ENCODE data around the gene CUL4A. TPM values are rescaled to one million over a fixed set of nuclear protein-coding genes. Genes with fewer than 3 reads are reported as not detected.
A peak's percentile ranks its signal among the peaks of the same experiment; 100 is the strongest.
"Not testable (repeated sequence)": the region's sequence is repeated elsewhere in the genome, so short reads cannot be mapped to it uniquely, and the experiment has no call there.

Gene CUL4A
- total RNA-seq (2014; rRNA removed; shearing (Covaris generic)), result 109 and 118 TPM in 2 replicates

GRCh38 chr13:113209336-113209758 is at the start of gene CUL4A:
TSS of gene CUL4A (plus strand) at chr13:113209613. CDS start at chr13:113209628, 15 bp downstream.
- peak; percentile 95 for DNase-seq
- Histone ChIP-seq H3K27me3 (ENCODE audit: control insufficient read depth, insufficient read depth, low read length) (no peaks in the 10 kb centered on the region), H3K36me3 (replicated peaks; ENCODE audit: control insufficient read depth, insufficient read depth, low read length) (peaks cover 5% of the 10 kb centered on the region), H3K4me3 (ENCODE audit: insufficient read depth, low read depth, low read length) (peak within 1 kb of the TSS; percentile 91)

GRCh38 chr13:113159701-113160100 is 49.7 kb upstream of the CUL4A start:
- H3K4me3 ChIP-seq (ENCODE audit: insufficient read depth, low read depth, low read length), result no peak overlapping the region

DNA sequence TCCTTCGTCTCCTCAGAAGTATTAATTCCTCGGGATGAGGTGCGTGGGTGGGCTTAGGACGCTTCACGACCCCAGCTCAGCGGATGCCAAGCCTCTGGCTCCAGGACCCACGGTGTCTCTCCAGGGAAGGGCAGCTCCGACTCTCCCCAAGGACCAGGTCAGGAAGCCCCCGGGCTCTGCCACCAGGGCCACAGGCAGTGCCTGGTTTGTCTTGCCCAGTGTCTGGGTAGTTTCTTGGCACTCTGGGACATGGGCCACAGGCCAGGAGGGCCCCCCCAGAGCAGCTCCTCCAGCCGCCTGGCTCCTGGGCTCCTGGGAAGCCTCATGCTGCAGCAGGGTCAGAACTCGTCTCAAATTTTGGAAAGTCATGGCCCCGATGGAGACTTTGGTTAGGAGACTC is 48.4 kb upstream of the CUL4A start:
- H3K4me3 ChIP-seq (ENCODE audit: insufficient read depth, low read depth, low read length), result no peak overlapping the region
- no peak for DNase-seq
- H3K27me3 ChIP-seq (ENCODE audit: control insufficient read depth, insufficient read depth, low read length), result no peaks in the 10 kb centered on the region; the same call in 1 of the 2 replicates
- H3K36me3 ChIP-seq (replicated peaks; ENCODE audit: control insufficient read depth, insufficient read depth, low read length), result no peaks in the 10 kb centered on the region

More at GRCh38 chr13:113159701-113160100, 49.7 kb upstream of the CUL4A start:
- Histone ChIP-seq H3K27me3 (ENCODE audit: control insufficient read depth, insufficient read depth, low read length) (no peaks in the 10 kb centered on the region; the same call in 1 of the 2 replicates), H3K36me3 (replicated peaks; ENCODE audit: control insufficient read depth, insufficient read depth, low read length) (no peaks in the 10 kb centered on the region)
- peak; percentile 73 for DNase-seq

- no peaks in the 10 kb centered on the region; the same call in 1 of the 2 replicates for H3K27me3 ChIP-seq (ENCODE audit: control insufficient read depth, insufficient read depth, low read length)
- H3K4me3 ChIP-seq (ENCODE audit: insufficient read depth, low read depth, low read length), result no peak overlapping the region
- H3K36me3 ChIP-seq (replicated peaks; ENCODE audit: control insufficient read depth, insufficient read depth, low read length), result no peaks in the 10 kb centered on the region
- no peak for DNase-seq
These were observed 48.0 kb upstream of the CUL4A start for GRCh38 chr13:113161433-113161832.

DNA sequence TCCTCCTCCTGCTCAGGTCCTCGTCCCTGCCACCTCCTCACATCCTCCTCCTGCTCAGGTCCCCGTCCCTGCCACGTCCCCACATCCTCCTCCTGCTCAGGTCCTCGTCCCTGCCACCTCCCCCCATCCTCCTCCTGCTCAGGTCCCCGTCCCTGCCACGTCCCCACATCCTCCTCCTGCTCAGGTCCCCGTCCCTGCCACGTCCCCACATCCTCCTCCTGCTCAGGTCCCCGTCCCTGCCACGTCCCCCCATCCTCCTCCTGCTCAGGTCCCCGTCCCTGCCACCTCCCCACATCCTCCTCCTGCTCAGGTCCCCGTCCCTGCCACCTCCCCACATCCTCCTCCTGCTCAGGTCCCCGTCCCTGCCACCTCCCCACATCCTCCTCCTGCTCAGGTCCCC is 47.4 kb upstream of the CUL4A start:
- H3K4me3 ChIP-seq (ENCODE audit: insufficient read depth, low read depth, low read length); DNase-seq; H3K36me3 ChIP-seq (replicated peaks; ENCODE audit: control insufficient read depth, insufficient read depth, low read length); H3K27me3 ChIP-seq (ENCODE audit: control insufficient read depth, insufficient read depth, low read length): not testable (repeated sequence)

- Histone ChIP-seq H3K36me3 (replicated peaks; ENCODE audit: control insufficient read depth, insufficient read depth, low read length) (no peaks in the 10 kb centered on the region), H3K4me3 (ENCODE audit: insufficient read depth, low read depth, low read length) (no peak overlapping the region)
- DNase-seq, result peak; percentile 79
These were observed 46.4 kb upstream of the CUL4A start for GRCh38 chr13:113162783-113163685.

DNA sequence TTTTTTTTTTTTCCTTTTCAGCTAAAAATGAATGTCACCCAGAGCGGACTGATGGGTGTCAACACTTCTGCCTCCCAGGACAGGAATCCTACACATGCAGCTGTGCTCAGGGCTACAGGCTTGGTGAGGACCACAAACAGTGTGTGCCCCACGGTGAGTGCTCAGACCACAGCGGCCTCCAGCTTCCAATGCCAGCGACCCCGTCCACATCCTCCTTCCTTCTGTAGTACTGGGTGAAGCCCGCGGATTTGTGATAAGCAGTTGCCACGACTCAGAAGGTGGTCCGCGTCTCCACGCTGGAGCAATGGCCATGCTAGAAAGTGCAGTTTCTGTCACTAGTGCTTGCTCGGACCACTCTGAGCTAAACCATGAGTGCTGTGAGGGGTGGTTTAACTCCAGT is 44.9 kb upstream of the CUL4A start:
- H3K27me3 ChIP-seq (ENCODE audit: control insufficient read depth, insufficient read depth, low read length), result no peaks in the 10 kb centered on the region; the same call in 1 of the 2 replicates
- DNase-seq, result no peak
- H3K4me3 ChIP-seq (ENCODE audit: insufficient read depth, low read depth, low read length), result no peak overlapping the region
- H3K36me3 ChIP-seq (replicated peaks; ENCODE audit: control insufficient read depth, insufficient read depth, low read length), result peaks cover under 1% of the 10 kb centered on the region; the same call in 1 of the 2 replicates

More at GRCh38 chr13:113162783-113163685, 46.4 kb upstream of the CUL4A start:
- no peaks in the 10 kb centered on the region; the same call in 1 of the 2 replicates for H3K27me3 ChIP-seq (ENCODE audit: control insufficient read depth, insufficient read depth, low read length)

DNA sequence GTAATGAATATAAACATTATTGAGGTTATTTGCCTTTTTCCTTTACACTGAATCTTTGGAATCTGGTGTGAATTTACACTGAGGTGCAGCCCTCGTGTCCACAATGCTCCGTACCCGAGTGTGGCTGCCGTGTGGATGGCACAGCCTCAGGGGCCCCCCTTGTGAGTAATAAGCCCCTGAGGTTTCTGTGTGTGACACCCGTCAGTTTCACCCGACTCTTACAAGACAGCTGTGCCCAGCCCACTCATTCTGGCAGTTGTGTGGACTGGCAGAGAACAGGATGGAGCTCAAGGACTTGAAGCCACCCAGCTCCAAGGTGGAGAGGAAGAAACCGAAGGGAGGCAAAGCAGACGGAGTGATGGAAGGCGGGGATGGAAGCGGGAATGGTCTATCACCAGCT is 43.1 kb upstream of the CUL4A start:
- DNase-seq, result no peak

GRCh38 chr13:113166681-113167080 is 42.7 kb upstream of the CUL4A start:
- H3K4me3 ChIP-seq (ENCODE audit: insufficient read depth, low read depth, low read length), result no peak overlapping the region
- no peaks in the 10 kb centered on the region; the same call in 1 of the 2 replicates for H3K27me3 ChIP-seq (ENCODE audit: control insufficient read depth, insufficient read depth, low read length)
- DNase-seq, result no peak
- peaks cover 5% of the 10 kb centered on the region for H3K36me3 ChIP-seq (replicated peaks; ENCODE audit: control insufficient read depth, insufficient read depth, low read length)

More for the DNA sequence above, 43.1 kb upstream of the CUL4A start:
- H3K4me3 ChIP-seq (ENCODE audit: insufficient read depth, low read depth, low read length), result no peak overlapping the region
- no peaks in the 10 kb centered on the region; the same call in 1 of the 2 replicates for H3K27me3 ChIP-seq (ENCODE audit: control insufficient read depth, insufficient read depth, low read length)
- H3K36me3 ChIP-seq (replicated peaks; ENCODE audit: control insufficient read depth, insufficient read depth, low read length), result peaks cover 5% of the 10 kb centered on the region

GRCh38 chr13:113167155-113167554 is 42.3 kb upstream of the CUL4A start:
- peaks cover 9% of the 10 kb centered on the region for H3K36me3 ChIP-seq (replicated peaks; ENCODE audit: control insufficient read depth, insufficient read depth, low read length)
- DNase-seq, result no peak

DNA sequence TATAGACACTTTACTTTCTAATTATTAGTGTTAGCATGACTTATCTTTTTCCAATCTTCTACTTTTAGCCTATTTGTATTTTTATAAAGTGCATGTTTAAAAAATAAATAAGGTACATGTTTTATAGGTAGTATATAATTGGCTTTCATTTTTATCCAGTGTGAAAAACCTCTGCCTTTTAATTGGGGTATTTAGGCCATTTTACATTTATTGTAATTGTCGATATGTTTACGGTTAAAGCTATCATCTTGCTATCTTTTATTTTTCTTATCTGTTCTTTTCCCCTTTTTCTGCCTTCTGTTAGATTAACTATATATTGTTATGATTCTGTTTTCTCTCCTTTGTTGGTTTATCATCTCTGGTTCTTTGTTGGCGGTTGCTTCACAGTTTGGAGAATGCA is 41.8 kb upstream of the CUL4A start:
- no peak for DNase-seq
- no peak overlapping the region for H3K4me3 ChIP-seq (ENCODE audit: insufficient read depth, low read depth, low read length)
- no peaks in the 10 kb centered on the region; the same call in 1 of the 2 replicates for H3K27me3 ChIP-seq (ENCODE audit: control insufficient read depth, insufficient read depth, low read length)
- H3K36me3 ChIP-seq (replicated peaks; ENCODE audit: control insufficient read depth, insufficient read depth, low read length), result peaks cover 9% of the 10 kb centered on the region

More at GRCh38 chr13:113167155-113167554, 42.3 kb upstream of the CUL4A start:
- Histone ChIP-seq H3K27me3 (ENCODE audit: control insufficient read depth, insufficient read depth, low read length) (no peaks in the 10 kb centered on the region; the same call in 1 of the 2 replicates), H3K4me3 (ENCODE audit: insufficient read depth, low read depth, low read length) (no peak overlapping the region)

- H3K36me3 ChIP-seq (replicated peaks; ENCODE audit: control insufficient read depth, insufficient read depth, low read length), result peaks cover 9% of the 10 kb centered on the region
- DNase-seq, result no peak
- no peak overlapping the region for H3K4me3 ChIP-seq (ENCODE audit: insufficient read depth, low read depth, low read length)
These were observed 41.2 kb upstream of the CUL4A start for GRCh38 chr13:113168211-113168610.

DNA sequence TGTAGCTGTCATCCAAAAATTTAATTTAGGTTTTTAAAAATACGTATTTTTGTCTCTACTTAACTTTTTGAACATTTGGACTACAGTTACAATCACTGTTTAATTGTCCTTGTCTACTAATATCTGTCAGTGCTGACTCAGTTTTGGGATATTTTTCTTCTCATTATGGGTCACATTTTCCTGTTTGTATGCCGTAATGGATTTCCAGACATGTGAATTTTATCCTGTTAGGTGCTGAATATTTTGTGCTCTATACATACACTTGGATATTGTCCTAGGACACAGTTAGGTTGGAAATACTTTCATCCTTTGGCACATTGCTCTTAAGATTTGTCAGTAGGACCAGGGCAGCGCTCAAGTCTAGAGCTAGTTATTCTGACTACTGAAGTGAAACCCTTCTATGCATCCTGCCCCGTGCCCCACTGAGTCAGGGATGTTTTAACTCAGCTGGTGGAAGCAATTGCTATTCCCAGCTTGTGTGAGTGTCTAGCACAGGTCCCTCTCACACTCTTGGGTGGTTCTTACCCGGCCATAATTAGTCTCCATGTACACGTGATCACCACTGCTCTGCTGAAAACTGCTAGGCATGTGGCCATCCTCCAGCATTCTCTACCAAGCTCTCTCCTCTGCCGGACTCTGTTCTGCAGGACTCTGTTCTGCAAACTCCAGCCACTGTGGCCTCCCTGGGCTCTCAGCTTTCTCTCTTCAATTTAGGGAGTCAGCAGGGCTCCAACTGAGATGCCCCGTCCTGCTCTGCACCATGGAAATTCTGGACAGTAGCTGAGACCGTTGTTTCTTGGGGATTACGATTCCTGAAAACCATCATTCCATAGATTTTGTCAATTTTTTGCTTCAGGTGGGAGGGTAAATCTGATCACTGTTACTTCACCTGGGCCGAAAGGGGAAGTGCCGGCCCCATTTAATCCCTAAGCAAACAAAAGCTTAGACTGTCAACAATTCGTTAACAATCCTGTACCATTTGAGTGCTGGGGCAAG is 39.8 kb upstream of the CUL4A start:
- no peak overlapping the region for H3K4me3 ChIP-seq (ENCODE audit: insufficient read depth, low read depth, low read length)
- no peaks in the 10 kb centered on the region for H3K27me3 ChIP-seq (ENCODE audit: control insufficient read depth, insufficient read depth, low read length)
- DNase-seq, result no peak
- peaks cover 9% of the 10 kb centered on the region for H3K36me3 ChIP-seq (replicated peaks; ENCODE audit: control insufficient read depth, insufficient read depth, low read length)

More at GRCh38 chr13:113168211-113168610, 41.2 kb upstream of the CUL4A start:
- no peaks in the 10 kb centered on the region for H3K27me3 ChIP-seq (ENCODE audit: control insufficient read depth, insufficient read depth, low read length)

- Histone ChIP-seq H3K4me3 (ENCODE audit: insufficient read depth, low read depth, low read length) (no peak overlapping the region), H3K36me3 (replicated peaks; ENCODE audit: control insufficient read depth, insufficient read depth, low read length) (peaks cover 9% of the 10 kb centered on the region), H3K27me3 (ENCODE audit: control insufficient read depth, insufficient read depth, low read length) (no peaks in the 10 kb centered on the region)
- no peak for DNase-seq
These were observed 38.9 kb upstream of the CUL4A start for GRCh38 chr13:113170511-113170910.
